ENCODE measurements around the gene FDX1. TPM values are rescaled to one million over a fixed set of nuclear protein-coding genes. Genes with fewer than 3 reads are reported as not detected.

The FDX1 gene
- total and polyA plus RNA-seq, 2 of the 8 experiments (the other 6 are each of a cell fraction or from before 2014, with no cell fraction given), result 3.7 to 9.6 TPM

DNA sequence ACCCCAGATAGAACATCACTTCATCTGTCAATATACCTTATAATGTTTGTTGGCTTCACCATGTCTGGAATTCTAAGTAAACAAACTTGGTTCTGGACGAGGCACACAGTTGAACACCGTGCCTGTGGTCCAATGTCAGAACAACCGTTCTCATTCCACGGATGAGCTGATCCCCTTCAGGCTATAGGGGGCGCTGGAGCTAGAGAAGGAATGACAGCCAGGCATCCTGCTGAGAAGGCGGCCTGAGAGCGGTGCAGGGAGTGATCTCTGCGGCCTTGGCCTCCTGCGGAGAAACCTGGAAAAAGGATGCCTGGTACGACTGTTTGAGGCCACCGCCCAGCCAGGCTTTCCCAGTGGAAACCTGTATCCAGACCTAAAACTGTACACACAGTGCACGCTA, 48.7 kb downstream of the FDX1 start (continued):
- TF ChIP-seq FOSL1 (IDR thresholded peaks at IDR 0.05; ENCODE audit: insufficient read depth, low read depth, low read length), result no peak
- peak; percentile 71 to 94 (median 89) for TF ChIP-seq CTCF (IDR thresholded peaks at IDR 0.05; ENCODE audit: control extremely low read depth in 1 of 3, insufficient read depth in 1 of 3, low read depth in 1 of 3, low read length in 3 of 3)
- no peak for TF ChIP-seq SAP30 (IDR thresholded peaks at IDR 0.05; ENCODE audit: insufficient read depth, insufficient replicate concordance, low read length)
